IPS DF 19.7 (cell line): Measurements from ENCODE around the gene LKAAEAR1.

Experiments
- DNase-seq: peaks from one replicate; pipeline ENCODE4 v3.0.0-alpha.2; 2013; ENCODE audit warnings: low read depth, low spot score

LKAAEAR1 gene

GRCh38 chr20:64065062-64065973, 18.9 kb downstream of the LKAAEAR1 start:
- DNase-seq: no peak

GRCh38 chr20:64064145-64064698, 20.0 kb downstream of the LKAAEAR1 start:
- no peak for DNase-seq

GRCh38 chr20:64063389-64064144, 20.6 kb downstream of the LKAAEAR1 start:
- DNase-seq: no peak

- DNase-seq: peak; percentile 80
Observed at GRCh38 chr20:64062596-64063388, 21.4 kb downstream of the LKAAEAR1 start, which contains the start of gene TCEA2. TCEA2 (plus strand) TSS chr20:64063198; CDS start chr20:64063313, 115 bp downstream.

- DNase-seq: no peak
Observed at GRCh38 chr20:64062276-64062595, 22.0 kb downstream of the LKAAEAR1 start.

- no peak for DNase-seq
Observed at GRCh38 chr20:64058536-64058935, 25.7 kb downstream of the LKAAEAR1 start.

- DNase-seq: no peak
Observed at GRCh38 chr20:64057628-64058498, 26.3 kb downstream of the LKAAEAR1 start.

GRCh38 chr20:64056889-64057627, 27.1 kb downstream of the LKAAEAR1 start:
- DNase-seq: no peak

- no peak for DNase-seq
Observed at GRCh38 chr20:64056639-64056888, 27.6 kb downstream of the LKAAEAR1 start.

GRCh38 chr20:64055893-64056638, 28.1 kb downstream of the LKAAEAR1 start:
- no peak for DNase-seq

- DNase-seq: no peak
Observed at GRCh38 chr20:64055396-64055892, 28.8 kb downstream of the LKAAEAR1 start.

GRCh38 chr20:64053841-64054661, 30.1 kb downstream of the LKAAEAR1 start:
- no peak for DNase-seq

- no peak for DNase-seq
Observed at GRCh38 chr20:64052987-64053840, 31.0 kb downstream of the LKAAEAR1 start.

- DNase-seq: no peak
Observed at GRCh38 chr20:64052326-64052722, 31.9 kb downstream of the LKAAEAR1 start.

- DNase-seq: no peak
Observed at GRCh38 chr20:64051561-64052325, 32.5 kb downstream of the LKAAEAR1 start.

GRCh38 chr20:64051033-64051452, 33.2 kb downstream of the LKAAEAR1 start:
- no peak for DNase-seq
